Naive thymus-derived CD8-positive, alpha-beta T cell (primary cell): ENCODE results near the gene ALG3. TPM values are rescaled to one million over a fixed set of nuclear protein-coding genes. Genes with fewer than 3 reads are reported as not detected.

Source experiments
- ATAC-seq, 2 donors: fragments of 150-1000 bp; cut with Tn5 transposase in 1 of 2; sonication (Bioruptor Pico), chemical (Tn5 transposase) in 1 of 2; 1 replicate in 1 of 2; 2 replicates in 1 of 2; pipeline ENCODE4 v1.10.0; 2021; ENCODE audit warnings: mild to moderate bottlenecking in 2 of 2, moderate library complexity in 2 of 2
- POLR2A ChIA-PET: fragments of 350-600 bp; sonication (Branson Sonifier 250); formaldehyde crosslinking; loops from one replicate; lab custom pipeline; 2021; ENCODE audit warnings: antibody characterized with exemption; lab: Charles Lee
- DNase-seq, 10 donors: peaks; one replicate each; pipeline versions ENCODE4 v3.0.0 to v3.0.0-alpha.2; 2020 to 2022
- H3K27ac Mint-ChIP-seq, 10 donors: one replicate each; pipeline ENCODE4 v1.8.0; 2020 to 2022; ENCODE audit warnings: mild to moderate bottlenecking in 10 of 10, mixed read lengths in 10 of 10, moderate library complexity in 4 of 10, inconsistent platforms in 1 of 10
- H3K27me3 Mint-ChIP-seq, 5 donors: one replicate each; pipeline ENCODE4 v1.8.0; 2021 to 2022; ENCODE audit warnings: mixed read lengths in 5 of 5
- H3K36me3 Mint-ChIP-seq, 3 donors: one replicate each; pipeline ENCODE4 v1.8.0; 2020 to 2022; ENCODE audit warnings: mixed read lengths in 3 of 3, mild to moderate bottlenecking in 2 of 3, inconsistent platforms in 1 of 3
- H3K4me1 Mint-ChIP-seq, 4 donors: one replicate each; pipeline ENCODE4 v1.8.0; 2021 to 2022; ENCODE audit warnings: mixed read lengths in 4 of 4
- H3K4me3 Mint-ChIP-seq, 10 donors: one replicate each; pipeline ENCODE4 v1.8.0; 2020 to 2022; ENCODE audit warnings: mild to moderate bottlenecking in 10 of 10, mixed read lengths in 10 of 10, moderate library complexity in 6 of 10, inconsistent platforms in 1 of 10
- H3K9me3 Mint-ChIP-seq, 9 donors: one replicate each; pipeline ENCODE4 v1.8.0; 2020 to 2022; ENCODE audit warnings: mixed read lengths in 9 of 9, mild to moderate bottlenecking in 3 of 9, inconsistent platforms in 1 of 9, moderate library complexity in 1 of 9
- polyA plus RNA-seq, 3 donors: library from polyadenylated mRNA; unstranded; fragments of 300-500 nt; fragmentation: Illumina TruSeq; gene quantifications; one replicate each; pipeline ENCODE4 v1.2.3, GENCODE V29; 2021
- total RNA-seq, 8 experiments: library from RNA in 2 of 8; stranded (reverse) in 2 of 8; gene quantifications; one replicate each; pipeline ENCODE4 v1.2.3 and lab custom pipeline; 2021 to 2026

Gene ALG3
- total and polyA plus RNA-seq, 5 experiments from 2014 or later, result 37.7 to 68.6 (median 47.6) TPM

DNA sequence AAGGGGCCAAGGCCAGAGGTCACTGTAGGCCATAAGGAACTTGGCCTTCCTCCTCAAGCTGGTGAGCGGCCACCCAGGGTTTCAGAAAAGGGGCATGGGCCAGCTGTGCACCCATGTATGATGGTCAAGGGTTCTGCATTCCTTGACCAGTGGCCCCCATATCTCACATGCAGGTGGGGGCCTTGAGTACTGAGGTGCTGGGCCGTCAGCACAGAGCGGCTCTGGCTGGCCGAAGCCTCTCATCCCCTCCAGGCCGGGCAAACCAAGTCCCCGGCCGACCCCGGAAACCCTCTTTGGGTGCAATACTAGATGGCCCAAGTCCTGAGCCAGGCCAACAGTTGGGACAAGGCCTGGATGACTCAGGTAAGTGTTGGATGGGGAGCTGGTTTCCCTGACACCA is 9.5 kb downstream of the ALG3 start:
- H3K4me3 Mint-ChIP-seq, result no peak overlapping the region
- H3K36me3 Mint-ChIP-seq, result peaks cover 0 to 22% (median 3%) of the 10 kb centered on the region in 3 donors
- POLR2A ChIA-PET, result interaction anchor here (1.5 kb wide), 1 partner anchor 9 kb away, joined by 4 read pairs; no protein-coding TSS in a partner anchor
- H3K27me3 Mint-ChIP-seq, result peaks cover 0 to 7% (median 0%) of the 10 kb centered on the region in 5 donors
- no peak overlapping the region for H3K27ac Mint-ChIP-seq
- H3K9me3 Mint-ChIP-seq, result no peaks in the 10 kb centered on the region
- H3K4me1 Mint-ChIP-seq, result peaks cover 0 to 3% (median 0%) of the 10 kb centered on the region in 4 donors
- DNase-seq, result no peak
- ATAC-seq, result no peak

DNA sequence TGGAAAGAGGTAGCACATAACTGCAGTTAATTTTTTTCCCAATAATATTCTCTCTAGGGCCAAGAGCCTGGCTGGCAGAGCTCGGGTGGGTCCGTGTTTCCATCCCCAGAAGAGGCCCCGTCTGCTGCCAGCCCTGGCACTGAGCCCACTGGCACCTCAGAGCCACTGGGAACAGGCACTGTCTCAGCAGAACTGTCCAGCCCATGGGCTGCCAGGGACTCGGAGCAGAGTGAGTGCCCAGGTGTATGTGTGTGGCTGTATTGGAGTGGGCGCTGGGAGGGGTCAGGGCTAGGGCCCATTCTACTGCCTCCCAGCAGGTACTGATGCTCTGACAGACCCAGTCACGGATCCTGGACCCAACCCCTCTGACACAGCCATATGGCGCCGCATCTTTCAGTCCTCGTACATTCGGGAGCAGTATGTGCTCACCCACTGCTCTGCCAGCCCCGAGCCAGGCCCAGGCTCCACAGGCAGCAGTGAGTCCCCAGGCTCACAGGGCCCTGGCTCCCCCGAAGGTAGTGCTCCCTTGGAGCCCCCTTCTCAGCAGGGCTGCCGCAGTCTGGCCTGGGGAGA is 10.4 kb downstream of the ALG3 start:
- peaks cover 0 to 12% (median 1%) of the 10 kb centered on the region in 5 donors for H3K27me3 Mint-ChIP-seq
- peaks cover 0 to 14% (median 3%) of the 10 kb centered on the region in 3 donors for H3K36me3 Mint-ChIP-seq
- DNase-seq, result no peak
- POLR2A ChIA-PET, result interaction anchor here (1.5 kb wide), 1 partner anchor 8 kb away, joined by 4 read pairs; no protein-coding TSS in a partner anchor
- H3K4me3 Mint-ChIP-seq, result no peak overlapping the region
- H3K27ac Mint-ChIP-seq, result no peak overlapping the region
- H3K9me3 Mint-ChIP-seq, result no peaks in the 10 kb centered on the region
- no peak for ATAC-seq
- H3K4me1 Mint-ChIP-seq, result peaks cover 0 to 3% (median 0%) of the 10 kb centered on the region in 4 donors

- DNase-seq (no peak), ATAC-seq (no peak)
- Mint-ChIP-seq H3K36me3 (peaks cover 0 to 8% (median 3%) of the 10 kb centered on the region in 3 donors), H3K9me3 (no peaks in the 10 kb centered on the region), H3K27ac (no peak overlapping the region), H3K27me3 (peaks cover 1 to 17% (median 3%) of the 10 kb centered on the region in 5 donors), H3K4me1 (peaks cover 0 to 3% (median 0%) of the 10 kb centered on the region in 4 donors), H3K4me3 (no peak overlapping the region)
- POLR2A ChIA-PET, result no interaction called here
These were observed 11.0 kb downstream of the ALG3 start for GRCh38 chr3:184237807-184238206.

- Mint-ChIP-seq H3K9me3 (no peaks in the 10 kb centered on the region), H3K4me1 (peaks cover 0 to 2% (median 0%) of the 10 kb centered on the region in 4 donors), H3K4me3 (no peak overlapping the region), H3K36me3 (peaks cover 0 to 3% (median under 1%) of the 10 kb centered on the region in 3 donors), H3K27ac (no peak overlapping the region), H3K27me3 (peaks cover 6 to 23% (median 9%) of the 10 kb centered on the region in 5 donors)
- POLR2A ChIA-PET, result interaction anchor here (1.7 kb wide), 1 partner anchor 10 kb away, joined by 3 read pairs; no protein-coding TSS in a partner anchor
- no peak for ATAC-seq
- DNase-seq, result no peak
These were observed 11.6 kb downstream of the ALG3 start for GRCh38 chr3:184237211-184237610.

DNA sequence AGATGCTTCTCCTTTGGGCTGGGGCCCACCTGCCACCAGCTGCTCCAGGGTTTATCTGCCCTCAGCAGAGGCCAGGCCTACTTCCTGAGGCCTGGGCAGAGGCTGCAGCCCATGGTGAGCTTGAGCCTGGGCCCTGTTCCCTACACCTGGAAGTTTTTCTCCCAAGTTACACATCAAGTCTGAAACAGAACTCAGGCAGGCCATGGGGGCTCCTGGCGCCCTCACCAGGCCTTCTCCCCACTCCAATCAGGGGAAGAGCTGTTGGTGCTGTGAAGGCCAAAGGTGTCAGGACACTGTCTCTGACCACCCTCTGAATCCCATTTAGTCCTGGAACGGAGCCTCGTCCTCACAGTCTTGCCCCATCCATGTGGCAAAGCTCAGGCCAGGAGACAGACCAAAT is 12.1 kb downstream of the ALG3 start:
- H3K4me1 Mint-ChIP-seq, result peaks cover 0 to 1% (median 0%) of the 10 kb centered on the region in 4 donors
- H3K4me3 Mint-ChIP-seq, result no peak overlapping the region
- no peak for DNase-seq
- no peak overlapping the region for H3K27ac Mint-ChIP-seq
- ATAC-seq, result no peak
- H3K9me3 Mint-ChIP-seq, result no peaks in the 10 kb centered on the region
- POLR2A ChIA-PET, result interaction anchor here (1.7 kb wide), 1 partner anchor 10 kb away, joined by 3 read pairs; no protein-coding TSS in a partner anchor
- H3K36me3 Mint-ChIP-seq, result no peaks in the 10 kb centered on the region
- peaks cover 11 to 28% (median 13%) of the 10 kb centered on the region in 5 donors for H3K27me3 Mint-ChIP-seq

DNA sequence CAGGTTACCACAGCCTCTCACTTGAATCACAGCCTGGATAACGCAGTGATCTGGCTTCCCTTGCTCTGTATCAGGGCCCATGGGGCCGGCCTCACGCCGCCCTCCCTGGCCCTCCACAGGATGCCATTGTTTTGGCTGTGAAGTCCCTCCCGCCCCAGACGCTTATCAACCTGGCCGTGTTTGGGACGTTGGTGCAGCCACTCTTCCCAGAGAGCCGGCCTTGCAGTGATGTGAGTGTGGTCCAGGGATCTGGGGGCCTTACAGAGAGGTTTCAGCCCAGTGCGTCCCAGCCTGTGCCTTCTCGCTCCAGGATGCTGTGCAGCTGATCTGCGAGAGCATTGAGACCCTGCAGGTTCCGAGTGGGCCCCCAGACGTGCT is 12.7 kb downstream of the ALG3 start:
- no peaks in the 10 kb centered on the region for H3K9me3 Mint-ChIP-seq
- no peak overlapping the region for H3K27ac Mint-ChIP-seq
- ATAC-seq, result no peak
- no peak for DNase-seq
- POLR2A ChIA-PET, result interaction anchor here (1.7 kb wide), 1 partner anchor 11 kb away, joined by 3 read pairs; no protein-coding TSS in a partner anchor
- H3K36me3 Mint-ChIP-seq, result peaks cover 0 to under 1% (median 0%) of the 10 kb centered on the region in 3 donors
- peaks cover 17 to 35% (median 19%) of the 10 kb centered on the region in 5 donors for H3K27me3 Mint-ChIP-seq
- H3K4me3 Mint-ChIP-seq, result no peak overlapping the region
- peaks cover 4 to 7% (median 5%) of the 10 kb centered on the region in 4 donors for H3K4me1 Mint-ChIP-seq

DNA sequence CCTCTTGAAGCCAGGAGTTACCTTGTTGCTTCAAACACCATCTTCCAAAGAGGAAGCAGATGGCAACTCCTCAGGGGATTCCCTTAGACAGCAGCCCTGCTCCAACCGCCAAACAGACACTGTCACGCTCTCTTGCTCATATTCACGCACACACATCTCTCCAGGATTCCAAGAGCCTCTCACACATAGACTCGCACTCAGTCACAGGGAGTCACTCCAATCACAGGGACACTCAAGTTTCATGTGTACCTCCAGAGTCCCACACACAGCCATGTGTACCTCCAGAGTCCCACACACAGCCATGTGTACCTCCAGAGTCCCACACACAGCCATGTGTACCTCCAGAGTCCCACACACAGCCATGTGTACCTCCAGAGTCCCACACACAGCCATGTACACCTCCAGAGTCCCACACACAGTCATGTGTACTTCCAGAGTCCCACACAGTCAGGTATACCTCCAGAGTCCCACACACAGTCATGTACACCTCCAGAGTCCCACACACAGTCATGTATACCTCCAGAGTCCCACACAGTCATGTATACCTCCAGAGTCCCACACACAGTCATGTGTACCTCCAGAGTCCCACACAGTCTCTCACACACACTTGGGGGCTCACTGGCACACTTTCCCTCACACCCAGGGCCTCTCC is 13.3 kb downstream of the ALG3 start:
- peaks cover 0 to 2% (median 0%) of the 10 kb centered on the region in 3 donors for H3K36me3 Mint-ChIP-seq
- peaks cover 6 to 10% (median 8%) of the 10 kb centered on the region in 4 donors for H3K4me1 Mint-ChIP-seq
- H3K27ac Mint-ChIP-seq, result no peak overlapping the region
- ATAC-seq (no peak), DNase-seq (no peak)
- POLR2A ChIA-PET, result interaction anchor here (0.9 to 1.7 kb wide), 2 partner anchors 11 kb away, joined by 3 to 5 read pairs; no protein-coding TSS in a partner anchor
- peaks cover 19 to 38% (median 22%) of the 10 kb centered on the region in 5 donors for H3K27me3 Mint-ChIP-seq
- H3K4me3 Mint-ChIP-seq, result peak overlapping the region in 1 of 10 donors; percentile 29
- no peaks in the 10 kb centered on the region for H3K9me3 Mint-ChIP-seq

DNA sequence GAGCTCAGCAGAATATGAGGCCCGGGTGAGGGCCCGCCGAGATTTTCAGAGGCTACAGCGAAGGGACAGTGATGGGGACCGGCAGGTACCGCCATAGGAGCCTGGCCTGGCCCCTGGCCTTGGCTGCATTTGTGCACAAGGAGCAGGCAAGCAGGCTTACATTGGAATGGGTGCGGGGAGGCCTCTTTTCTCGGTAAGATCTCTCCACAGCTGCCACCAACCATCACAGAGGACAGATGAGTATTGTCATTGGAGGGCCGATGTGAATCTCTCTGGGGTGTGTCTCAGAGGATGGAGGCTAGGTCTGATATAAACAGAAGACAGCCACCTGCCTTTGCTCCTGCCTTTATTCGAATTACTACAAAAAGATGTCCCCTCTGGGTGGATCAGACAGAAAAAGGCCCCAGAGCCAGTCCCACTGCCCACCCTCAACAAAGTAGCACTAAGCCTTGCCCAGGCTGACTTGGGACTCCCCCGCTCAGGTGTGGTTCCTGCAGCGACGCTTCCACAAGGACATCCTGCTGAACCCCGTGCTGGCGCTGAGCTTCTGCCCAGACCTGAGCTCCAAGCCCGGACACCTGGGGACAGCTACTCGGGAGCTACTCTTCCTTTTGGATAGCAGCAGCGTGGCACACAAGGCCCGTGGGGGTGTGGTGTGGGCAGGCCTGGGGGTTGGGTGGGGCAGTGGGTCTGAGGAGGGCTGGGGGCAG is 13.9 kb downstream of the ALG3 start:
- no peak for ATAC-seq
- Mint-ChIP-seq H3K9me3 (no peaks in the 10 kb centered on the region), H3K27me3 (peaks cover 19 to 38% (median 22%) of the 10 kb centered on the region in 5 donors), H3K36me3 (peaks cover 0 to 2% (median 0%) of the 10 kb centered on the region in 3 donors), H3K4me3 (no peak overlapping the region), H3K4me1 (peaks cover 6 to 10% (median 8%) of the 10 kb centered on the region in 4 donors), H3K27ac (no peak overlapping the region)
- DNase-seq, result no peak
- POLR2A ChIA-PET, result interaction anchor here (0.9 kb wide), 1 partner anchor 12 kb away, joined by 5 read pairs; no protein-coding TSS in a partner anchor

DNA sequence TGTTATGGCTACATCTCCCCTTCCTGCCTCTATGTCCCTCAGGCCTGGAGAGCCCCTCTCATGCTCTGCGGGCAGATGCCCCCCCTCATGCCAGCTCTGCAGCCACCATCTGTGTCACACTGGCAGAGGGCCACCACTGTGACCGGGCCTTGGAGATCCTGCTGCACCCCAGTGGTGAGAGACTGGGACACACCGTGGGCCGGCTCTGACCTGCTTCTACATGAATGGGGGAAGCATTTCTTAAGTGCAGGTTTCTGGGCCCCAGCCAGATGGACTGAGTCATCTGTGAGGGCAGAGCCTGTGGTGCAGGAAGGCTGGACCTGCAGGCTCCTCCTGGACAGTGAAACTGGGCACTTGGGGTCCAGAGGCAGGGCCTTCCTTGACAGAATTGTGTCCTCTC is 14.5 kb downstream of the ALG3 start:
- Mint-ChIP-seq H3K27me3 (peaks cover 19 to 38% (median 22%) of the 10 kb centered on the region in 5 donors), H3K4me3 (no peak overlapping the region), H3K27ac (no peak overlapping the region), H3K36me3 (peaks cover 0 to 2% (median 0%) of the 10 kb centered on the region in 3 donors), H3K4me1 (peaks cover 6 to 10% (median 8%) of the 10 kb centered on the region in 4 donors), H3K9me3 (no peaks in the 10 kb centered on the region)
- DNase-seq, result no peak
- POLR2A ChIA-PET, result no interaction called here
- no peak for ATAC-seq

- Mint-ChIP-seq H3K9me3 (no peaks in the 10 kb centered on the region), H3K27ac (no peak overlapping the region), H3K36me3 (peaks cover 0 to 2% (median 0%) of the 10 kb centered on the region in 3 donors), H3K27me3 (peaks cover 19 to 46% (median 27%) of the 10 kb centered on the region in 5 donors), H3K4me3 (no peak overlapping the region), H3K4me1 (peaks cover 8 to 15% (median 10%) of the 10 kb centered on the region in 4 donors)
- DNase-seq (no peak), ATAC-seq (no peak)
- POLR2A ChIA-PET, result no interaction called here
These were observed 15.5 kb downstream of the ALG3 start for GRCh38 chr3:184233127-184233843.

DNA sequence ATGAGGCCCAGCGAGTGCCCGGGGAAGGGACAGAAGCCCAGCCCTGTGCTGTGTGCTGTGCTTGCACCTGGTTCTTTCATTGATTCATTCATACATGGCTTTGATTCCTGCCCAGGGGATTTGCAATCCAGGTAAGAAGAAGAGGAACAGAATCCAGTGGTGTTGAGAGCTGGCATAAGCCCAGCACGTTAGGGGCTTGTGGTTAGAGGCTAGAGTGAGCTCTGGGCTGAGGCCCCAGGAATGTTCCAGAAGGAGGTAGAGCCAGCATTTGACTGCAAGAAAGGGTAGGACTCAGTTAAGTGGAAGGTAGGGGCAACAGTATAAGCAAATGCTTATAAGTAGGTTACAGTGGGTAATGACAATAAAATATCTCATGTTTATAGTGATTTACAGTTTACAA is 17.1 kb downstream of the ALG3 start:
- Mint-ChIP-seq H3K36me3 (peaks cover 0 to 2% (median 0%) of the 10 kb centered on the region in 3 donors), H3K27ac (peak overlapping the region in 1 of 10 donors; percentile 57), H3K27me3 (peaks cover 24 to 54% (median 37%) of the 10 kb centered on the region in 5 donors)

More for the DNA sequence above, 17.1 kb downstream of the ALG3 start:
- Mint-ChIP-seq H3K4me1 (peaks cover 8 to 15% (median 11%) of the 10 kb centered on the region in 4 donors), H3K4me3 (peak overlapping the region in 9 of 10 donors; percentile 60 to 93 (median 85)), H3K9me3 (no peaks in the 10 kb centered on the region)
- DNase-seq (no peak), ATAC-seq (no peak)
- POLR2A ChIA-PET, result no interaction called here
